GM18517 (cell line): ENCODE data around the gene WDFY3.

ENCODE experiments used
- ATAC-seq: cut with Tn5 transposase; IDR thresholded peaks from one replicate; pipeline ENCODE4 v1.9.1; 2021; ENCODE audit warnings: mild to moderate bottlenecking, moderate library complexity; ENCODE audit not compliant: unreplicated experiment

Gene WDFY3

GRCh38 chr4:84966382-84967242 is at the start of gene WDFY3:
TSS of gene WDFY3 (minus strand) at chr4:84966690. CDS start at chr4:84860591, 106,099 bp downstream.
- ATAC-seq = no peak

GRCh38 chr4:85005865-85006377 is 39.4 kb upstream of the WDFY3 start:
- no peak for ATAC-seq

GRCh38 chr4:85000343-85000742 is 33.9 kb upstream of the WDFY3 start:
- no peak for ATAC-seq

GRCh38 chr4:84995386-84995785 is 28.9 kb upstream of the WDFY3 start:
- no peak for ATAC-seq

- no peak for ATAC-seq
Observed at GRCh38 chr4:84994280-84994679, 27.8 kb upstream of the WDFY3 start.

- ATAC-seq = no peak
Observed at GRCh38 chr4:84985952-84986351, 19.5 kb upstream of the WDFY3 start.

- no peak for ATAC-seq
Observed at GRCh38 chr4:84977396-84977795, 10.9 kb upstream of the WDFY3 start.

- ATAC-seq = no peak
Observed at GRCh38 chr4:84973856-84974255, 7.4 kb upstream of the WDFY3 start.

GRCh38 chr4:84971319-84971932 is 4.9 kb upstream of the WDFY3 start:
- no peak for ATAC-seq

- ATAC-seq = no peak
Observed at GRCh38 chr4:84968925-84969324, 2.4 kb upstream of the WDFY3 start.

- ATAC-seq = no peak
Observed at GRCh38 chr4:84967243-84967690, 777 bp upstream of the WDFY3 start.

GRCh38 chr4:84965553-84966381 is 723 bp downstream of the WDFY3 start:
- ATAC-seq = no peak

- ATAC-seq = no peak
Observed at GRCh38 chr4:84964995-84965552, 1.4 kb downstream of the WDFY3 start.

GRCh38 chr4:84962102-84962501 is 4.4 kb downstream of the WDFY3 start:
- ATAC-seq = no peak

GRCh38 chr4:84958434-84958833 is 8.1 kb downstream of the WDFY3 start:
- ATAC-seq = no peak

GRCh38 chr4:84957514-84958420 is 8.7 kb downstream of the WDFY3 start:
- no peak for ATAC-seq

- no peak for ATAC-seq
Observed at GRCh38 chr4:84956014-84956413, 10.5 kb downstream of the WDFY3 start.

- no peak for ATAC-seq
Observed at GRCh38 chr4:84954982-84955567, 11.4 kb downstream of the WDFY3 start.

- no peak for ATAC-seq
Observed at GRCh38 chr4:84952776-84953175, 13.7 kb downstream of the WDFY3 start.
